Activated naive CD4-positive, alpha-beta T cell treated with Interleukin-2 at 50 U/mL for 16 hours (primary cell): Measurements from ENCODE around the gene WDR81.
"Not testable (repeated sequence)": the region's sequence is repeated elsewhere in the genome, so short reads cannot be mapped to it uniquely, and the experiment has no call there.

Experiments
- DNase-seq: peaks from one replicate; pipeline ENCODE4 v3.0.0-alpha.2; 2020

Gene WDR81

DNA sequence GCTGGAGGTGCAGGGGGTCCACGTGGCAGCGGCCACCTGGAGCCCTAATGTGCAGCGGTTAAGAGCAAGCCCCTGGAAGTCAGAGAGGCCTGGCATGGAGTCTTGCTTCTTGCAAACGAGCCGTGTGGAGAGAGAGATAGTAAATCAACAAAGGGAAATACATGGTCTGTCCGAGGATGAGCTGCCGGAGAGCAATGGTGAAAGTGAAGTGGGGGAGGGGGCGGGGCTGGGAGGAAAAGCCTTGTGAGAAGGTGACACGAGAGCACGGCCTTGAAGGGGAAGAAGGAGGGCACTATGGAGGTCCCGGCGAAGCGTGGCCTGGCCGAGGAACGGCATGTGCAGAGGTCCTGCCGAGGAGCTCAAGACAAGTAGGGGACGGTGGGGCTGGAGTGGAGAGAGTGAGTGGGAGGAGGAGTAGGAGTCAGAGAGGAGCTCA lies 31.3 kb downstream of the WDR81 start:
- no peak for DNase-seq

DNA sequence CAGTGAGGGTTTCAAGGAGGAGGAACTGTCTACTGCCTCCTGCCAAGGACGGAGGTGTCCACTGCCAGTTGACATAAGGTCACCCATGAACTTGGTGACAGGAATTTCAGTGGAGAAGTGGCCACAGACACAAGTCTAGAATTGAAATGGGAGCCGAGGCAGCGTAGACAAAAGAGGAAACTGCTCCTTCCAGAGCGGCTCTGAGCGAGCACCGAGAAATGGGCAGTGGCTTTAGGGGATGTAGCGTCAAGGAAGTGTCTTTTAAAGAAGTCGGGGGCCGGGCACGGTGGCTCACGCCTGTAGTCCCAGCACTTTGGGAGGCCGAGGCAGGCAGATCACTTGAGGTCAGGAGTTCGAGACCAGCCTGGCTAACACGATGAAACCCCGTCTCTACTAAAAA lies 34.3 kb downstream of the WDR81 start:
- DNase-seq: no peak

DNA sequence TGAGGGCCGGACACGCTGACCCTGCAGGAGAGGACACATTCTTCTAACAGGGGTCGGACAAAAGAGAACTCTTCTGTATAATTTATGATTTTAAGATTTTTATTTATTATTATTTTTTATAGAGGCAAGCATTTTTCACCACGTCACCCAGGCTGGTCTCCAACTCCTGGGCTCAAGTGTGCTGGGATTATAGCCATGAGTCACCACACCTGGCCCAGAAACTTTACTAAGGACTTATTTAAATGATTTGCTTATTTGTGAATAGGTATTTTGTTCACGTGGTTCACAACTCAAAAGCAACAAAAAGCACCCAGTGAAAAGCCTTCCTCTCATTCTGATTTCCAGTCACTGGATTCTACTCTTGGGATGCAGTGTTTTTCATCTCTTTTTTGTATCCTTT lies 35.0 kb downstream of the WDR81 start:
- no peak for DNase-seq

DNA sequence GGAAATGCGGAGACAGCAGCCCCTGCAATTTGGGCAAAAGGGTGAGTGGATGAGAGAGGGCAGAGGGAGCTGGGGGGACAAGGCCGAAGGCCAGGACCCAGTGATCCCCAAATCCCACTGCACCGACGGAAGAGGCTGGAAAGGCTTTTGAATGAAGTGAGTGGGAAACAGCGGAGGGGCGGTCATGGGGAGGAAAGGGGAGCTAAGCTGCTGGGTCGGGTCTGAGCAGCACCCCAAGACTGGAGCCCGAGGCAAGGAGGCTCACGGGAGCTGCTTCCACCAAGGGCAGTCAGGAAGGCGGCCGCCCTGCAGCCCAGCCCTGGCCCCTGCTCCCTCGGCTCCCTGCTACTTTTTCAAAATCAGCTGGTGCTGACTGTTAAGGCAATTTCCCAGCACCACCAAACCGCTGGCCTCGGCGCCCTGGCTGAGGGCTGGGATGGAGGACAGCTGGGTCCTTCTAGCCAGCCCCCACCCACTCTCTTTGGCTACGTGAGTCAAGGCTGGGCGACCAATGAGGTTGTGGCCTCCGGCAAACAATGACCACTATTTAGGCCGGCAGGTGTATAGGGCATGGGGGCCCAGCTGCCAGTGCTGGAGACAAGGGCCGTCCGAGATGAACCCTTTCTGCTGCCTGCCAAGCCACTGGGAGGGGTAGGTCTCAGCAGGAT lies 37.9 kb downstream of the WDR81 start:
- no peak for DNase-seq

DNA sequence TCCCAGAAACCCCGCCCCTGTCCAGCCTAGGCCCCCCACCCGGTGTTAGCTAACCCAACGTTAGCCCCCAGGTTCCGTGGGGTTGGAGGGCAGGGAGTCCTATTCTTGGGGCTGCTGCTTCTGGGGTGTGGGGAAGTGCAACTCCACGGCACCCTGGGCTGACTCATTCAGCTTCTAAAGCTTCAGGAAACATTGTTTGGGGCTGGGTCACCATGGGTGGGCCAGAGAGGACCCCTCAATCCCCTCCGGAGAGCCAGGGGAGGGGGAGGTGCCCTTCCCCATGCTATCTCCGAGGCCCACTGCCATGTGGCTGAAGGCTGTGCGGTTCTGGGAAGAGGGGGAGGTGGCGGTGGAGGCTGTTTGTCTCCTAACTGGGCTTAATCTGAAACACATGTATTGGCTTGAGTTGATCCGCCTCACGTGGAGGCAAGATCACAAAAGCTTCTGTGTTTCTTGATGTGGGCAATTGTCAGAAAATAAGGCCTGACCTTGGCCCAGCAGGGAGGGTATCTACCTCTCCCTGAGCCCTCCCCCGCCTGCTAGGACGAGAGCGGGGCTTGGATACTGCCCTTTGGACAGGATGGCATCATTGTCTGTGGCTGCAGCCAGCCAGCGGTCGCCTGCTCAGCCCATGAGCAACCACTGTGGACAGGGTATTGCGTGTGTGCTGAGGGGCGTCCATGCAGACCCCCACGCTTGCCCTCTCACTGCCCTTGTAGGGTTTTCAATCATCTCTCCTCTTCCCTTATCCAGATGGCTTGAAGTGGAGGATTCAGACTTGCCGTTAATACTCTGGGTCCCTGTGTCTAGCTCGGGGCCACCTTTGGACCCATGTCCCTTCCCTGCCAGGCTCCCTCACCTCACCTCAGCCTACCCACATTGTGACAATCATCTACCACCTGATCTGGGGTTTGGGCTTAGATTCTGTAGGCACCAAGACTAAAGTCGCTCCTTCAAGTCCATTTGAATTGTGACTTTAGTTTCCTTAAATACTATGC lies 38.7 kb downstream of the WDR81 start:
- peak; percentile 3 for DNase-seq

DNA sequence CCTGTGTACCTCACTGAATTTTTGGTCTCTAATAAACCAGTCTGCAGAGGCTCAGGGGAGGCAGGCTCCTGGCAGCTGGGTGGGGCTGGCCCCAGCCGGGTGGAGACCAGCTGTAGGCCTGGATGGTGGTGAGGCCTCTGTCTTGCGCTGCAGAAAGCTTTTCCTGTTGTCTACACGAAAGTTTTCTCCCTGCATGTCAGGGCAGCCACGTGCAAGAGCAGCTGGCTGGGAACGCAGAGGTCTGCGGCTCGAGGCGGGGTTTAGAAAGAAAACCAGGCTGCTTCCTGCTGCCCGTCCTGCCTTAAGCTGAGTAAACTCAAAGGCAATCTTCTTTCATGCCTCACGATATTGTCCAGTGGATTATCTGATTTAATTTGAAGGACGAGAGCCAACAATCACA lies 39.8 kb downstream of the WDR81 start:
- peak; percentile 51 for DNase-seq

DNA sequence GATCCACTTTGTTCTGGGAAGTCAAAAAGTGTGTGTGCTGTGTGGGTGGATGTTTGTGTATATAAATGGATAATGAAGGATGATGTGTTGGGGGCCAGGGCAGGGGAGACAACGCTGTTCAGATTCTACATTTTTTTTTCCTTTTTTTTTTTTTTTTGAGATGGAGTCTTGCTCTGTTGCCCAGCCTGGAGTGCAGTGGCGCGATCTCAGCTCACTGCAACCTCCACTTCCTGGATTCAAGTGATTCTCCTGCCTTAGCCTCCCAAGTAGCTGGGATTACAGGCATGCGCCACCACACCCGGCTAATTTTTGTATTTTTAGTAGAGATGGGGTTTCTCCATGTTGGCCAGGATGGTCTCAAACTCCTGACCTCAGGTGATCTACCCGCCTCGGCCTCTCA lies 40.2 kb downstream of the WDR81 start:
- DNase-seq: not testable (repeated sequence)

DNA sequence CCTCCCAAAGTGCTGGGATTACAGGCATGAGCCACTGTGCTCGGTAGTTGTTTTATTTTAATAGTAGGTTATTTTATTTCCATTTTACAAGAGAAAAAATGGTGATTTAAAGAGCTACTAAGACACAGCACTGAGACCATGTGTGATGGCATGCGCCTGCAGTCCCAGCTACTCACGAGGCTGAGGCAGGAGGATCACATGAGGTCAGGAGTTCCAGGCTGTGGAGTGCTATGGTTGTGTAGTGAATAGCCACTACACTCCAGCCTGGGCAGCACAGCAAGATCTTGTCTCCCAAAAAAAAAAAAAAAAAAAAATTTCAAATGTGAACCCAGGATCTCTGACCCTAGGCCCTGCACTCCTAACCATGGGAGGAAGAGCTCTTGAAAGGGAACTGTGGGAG lies 41.1 kb downstream of the WDR81 start:
- no peak for DNase-seq

DNA sequence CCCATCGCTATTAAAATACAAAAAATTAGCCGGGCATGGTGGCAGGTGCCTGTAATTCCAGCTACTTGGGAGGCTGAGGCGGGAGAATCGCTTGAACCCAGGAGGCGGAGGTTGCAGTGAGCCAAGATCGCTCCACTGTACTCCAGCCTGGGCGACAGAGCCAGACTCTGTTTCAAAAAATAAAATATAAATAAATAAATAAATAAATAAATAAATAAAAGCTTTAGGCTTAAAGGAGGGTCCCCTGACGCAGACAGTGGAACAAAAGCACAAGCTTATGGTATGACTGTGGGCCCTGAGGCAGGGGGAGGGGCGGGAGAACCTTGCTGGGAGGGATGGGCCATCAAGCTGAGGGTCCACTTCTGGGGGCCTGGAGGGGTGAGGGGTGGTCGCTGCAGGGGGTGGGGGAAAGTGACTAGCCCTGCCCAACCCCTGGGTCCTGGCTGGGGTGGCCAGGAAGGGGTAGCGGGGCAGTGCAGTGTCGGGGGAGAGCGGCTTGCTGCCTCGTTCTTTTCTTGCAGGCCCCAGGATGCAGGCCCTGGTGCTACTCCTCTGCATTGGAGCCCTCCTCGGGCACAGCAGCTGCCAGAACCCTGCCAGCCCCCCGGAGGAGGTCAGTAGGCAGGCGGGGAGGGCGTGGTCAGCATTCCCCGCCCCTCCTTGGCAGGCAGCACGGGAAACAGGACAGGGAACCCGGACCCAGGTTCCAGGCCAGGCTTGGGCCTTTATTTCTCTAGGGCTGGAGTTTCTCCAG lies 42.1 kb downstream of the WDR81 start:
- DNase-seq: no peak

DNA sequence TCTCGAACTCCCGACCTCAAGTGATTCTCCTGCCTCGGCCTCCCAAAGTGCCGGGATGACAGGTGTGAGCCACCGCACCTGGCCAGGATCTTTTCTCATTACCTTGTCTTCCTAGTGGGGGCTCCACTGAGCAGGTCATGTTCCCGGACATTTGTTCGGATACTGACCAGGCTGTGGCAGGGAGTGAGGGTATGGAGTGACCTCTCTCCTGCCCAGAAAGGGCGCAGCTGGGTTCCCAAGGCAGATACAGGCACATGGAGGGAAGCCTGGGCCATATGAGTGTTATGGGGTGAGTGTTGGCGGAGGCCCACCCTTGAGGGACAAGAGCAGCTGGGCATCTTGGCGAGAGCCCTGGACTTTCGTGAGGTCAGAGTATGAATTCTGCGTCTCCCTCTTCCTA lies 42.9 kb downstream of the WDR81 start:
- no peak for DNase-seq

DNA sequence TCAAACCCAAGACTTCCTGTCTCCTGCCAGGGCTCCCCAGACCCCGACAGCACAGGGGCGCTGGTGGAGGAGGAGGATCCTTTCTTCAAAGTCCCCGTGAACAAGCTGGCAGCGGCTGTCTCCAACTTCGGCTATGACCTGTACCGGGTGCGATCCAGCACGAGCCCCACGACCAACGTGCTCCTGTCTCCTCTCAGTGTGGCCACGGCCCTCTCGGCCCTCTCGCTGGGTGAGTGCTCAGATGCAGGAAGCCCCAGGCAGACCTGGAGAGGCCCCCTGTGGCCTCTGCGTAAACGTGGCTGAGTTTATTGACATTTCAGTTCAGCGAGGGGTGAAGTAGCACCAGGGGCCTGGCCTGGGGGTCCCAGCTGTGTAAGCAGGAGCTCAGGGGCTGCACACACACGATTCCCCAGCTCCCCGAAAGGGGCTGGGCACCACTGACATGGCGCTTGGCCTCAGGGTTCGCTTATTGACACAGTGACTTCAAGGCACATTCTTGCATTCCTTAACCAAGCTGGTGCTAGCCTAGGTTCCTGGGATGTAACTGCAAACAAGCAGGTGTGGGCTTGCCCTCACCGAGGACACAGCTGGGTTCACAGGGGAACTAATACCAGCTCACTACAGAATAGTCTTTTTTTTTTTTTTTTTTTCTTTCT lies 45.4 kb downstream of the WDR81 start:
- DNase-seq: peak; percentile 5

DNA sequence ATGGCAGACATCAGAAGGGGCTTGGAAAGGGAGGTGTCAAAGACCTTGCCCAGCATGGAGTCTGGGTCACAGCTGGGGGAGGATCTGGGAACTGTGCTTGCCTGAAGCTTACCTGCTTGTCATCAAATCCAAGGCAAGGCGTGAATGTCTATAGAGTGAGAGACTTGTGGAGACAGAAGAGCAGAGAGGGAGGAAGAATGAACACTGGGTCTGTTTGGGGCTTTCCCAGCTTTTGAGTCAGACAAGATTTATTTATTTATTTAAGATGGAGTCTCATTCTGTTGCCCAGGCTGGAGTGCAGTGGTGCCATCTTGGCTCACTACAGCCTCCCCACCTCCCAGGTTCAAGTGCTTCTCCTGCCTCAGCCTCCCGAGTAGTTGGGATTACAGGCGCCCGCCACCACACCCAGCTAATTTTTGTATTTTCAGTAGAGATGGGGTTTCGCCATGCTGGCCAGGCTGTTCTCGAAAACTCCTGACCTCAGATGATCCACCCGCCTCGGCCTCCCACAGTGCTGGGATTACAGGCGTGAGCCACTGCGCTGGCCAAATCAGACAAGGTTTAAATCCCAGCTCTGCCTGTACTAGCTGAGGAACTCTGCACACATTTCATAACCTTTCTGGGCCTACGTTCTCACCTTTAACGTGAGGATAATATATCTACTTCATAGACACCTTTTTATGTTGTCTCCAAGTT lies 48.6 kb downstream of the WDR81 start:
- DNase-seq: not testable (repeated sequence)

DNA sequence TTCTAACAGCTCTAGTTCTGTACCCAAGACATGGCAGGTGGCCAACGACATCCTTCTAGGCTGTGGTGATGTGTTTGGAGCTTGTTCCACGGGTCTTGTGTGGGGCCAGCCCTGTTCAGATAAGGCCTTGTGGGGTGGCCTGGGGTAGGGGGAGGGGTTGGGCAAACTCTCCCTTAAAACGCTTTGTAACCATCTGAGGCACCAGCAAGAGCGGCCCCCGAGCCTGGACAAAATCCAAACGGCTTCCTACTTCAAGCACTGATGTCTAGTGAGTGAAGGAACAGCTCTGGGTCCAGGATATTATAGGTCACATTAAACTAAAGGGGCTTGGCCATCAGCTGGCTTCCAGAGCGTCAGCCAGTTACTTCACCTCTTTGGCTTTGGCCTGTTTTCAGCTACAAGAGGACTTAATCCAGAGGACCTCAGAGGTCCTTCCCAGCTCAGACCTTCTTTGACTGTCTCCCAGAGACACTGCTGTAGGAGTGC lies 49.2 kb downstream of the WDR81 start:
- DNase-seq: no peak

DNA sequence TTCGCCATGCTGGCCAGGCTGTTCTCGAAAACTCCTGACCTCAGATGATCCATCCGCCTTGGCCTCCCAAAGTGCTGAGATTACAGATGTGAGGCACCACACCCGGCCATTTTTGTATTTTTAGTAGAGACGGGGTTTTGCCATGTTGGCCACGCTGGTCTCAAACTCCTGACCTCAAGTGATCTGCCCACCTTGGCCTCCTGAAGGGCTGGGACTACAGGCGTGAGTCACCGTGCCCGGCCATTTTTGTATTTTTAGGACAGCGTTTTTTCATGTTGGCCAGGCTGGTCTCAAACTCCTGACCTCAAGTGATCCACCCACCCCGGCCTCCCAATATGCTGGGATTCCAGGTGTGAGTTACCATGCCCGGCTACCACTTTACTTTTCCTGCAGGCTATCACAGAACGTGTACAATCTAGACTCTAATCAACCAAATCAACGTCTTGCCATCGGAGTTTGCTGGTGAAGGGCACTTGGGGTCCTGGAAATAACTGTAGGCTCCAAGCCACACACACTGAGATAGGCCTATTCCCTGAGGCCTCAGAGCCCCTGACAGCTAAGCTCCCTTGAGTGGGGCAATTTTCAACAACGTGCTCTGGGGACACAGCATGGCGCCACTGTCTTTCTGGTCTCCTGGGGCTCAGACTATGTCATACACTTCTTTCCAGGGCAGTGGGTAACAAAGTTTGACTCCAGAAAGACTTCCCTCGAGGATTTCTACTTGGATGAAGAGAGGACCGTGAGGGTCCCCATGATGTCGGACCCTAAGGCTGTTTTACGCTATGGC lies 50.1 kb downstream of the WDR81 start:
- DNase-seq: no peak

DNA sequence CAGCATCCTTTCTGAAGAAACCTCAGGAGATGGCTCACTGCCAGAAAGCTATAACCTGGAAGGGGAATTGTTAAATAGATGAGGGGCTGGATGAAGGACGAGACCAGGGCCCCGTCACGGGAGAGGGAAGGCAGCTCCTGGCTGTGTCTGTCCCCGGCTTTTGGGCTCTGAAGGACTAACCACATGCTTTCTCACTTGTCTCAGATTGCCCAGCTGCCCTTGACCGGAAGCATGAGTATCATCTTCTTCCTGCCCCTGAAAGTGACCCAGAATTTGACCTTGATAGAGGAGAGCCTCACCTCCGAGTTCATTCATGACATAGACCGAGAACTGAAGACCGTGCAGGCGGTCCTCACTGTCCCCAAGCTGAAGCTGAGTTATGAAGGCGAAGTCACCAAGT lies 51.8 kb downstream of the WDR81 start:
- no peak for DNase-seq

DNA sequence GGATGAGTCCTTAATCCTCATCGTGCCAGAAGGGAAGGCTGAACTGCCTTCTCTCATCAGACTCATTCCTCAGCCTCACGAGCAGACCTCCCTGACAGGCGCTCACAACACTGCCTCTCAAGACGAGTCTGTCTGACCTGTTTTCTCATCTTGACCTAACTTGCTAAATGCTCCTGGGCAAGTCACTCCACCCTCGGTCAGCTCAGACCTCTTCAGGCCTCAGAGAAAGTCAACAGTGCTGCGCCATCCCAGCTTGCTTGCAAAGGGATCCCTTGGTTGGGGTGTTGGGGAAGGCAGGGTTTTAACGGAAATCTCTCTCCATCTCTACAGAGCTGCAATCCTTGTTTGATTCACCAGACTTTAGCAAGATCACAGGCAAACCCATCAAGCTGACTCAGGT lies 52.4 kb downstream of the WDR81 start:
- DNase-seq: no peak

DNA sequence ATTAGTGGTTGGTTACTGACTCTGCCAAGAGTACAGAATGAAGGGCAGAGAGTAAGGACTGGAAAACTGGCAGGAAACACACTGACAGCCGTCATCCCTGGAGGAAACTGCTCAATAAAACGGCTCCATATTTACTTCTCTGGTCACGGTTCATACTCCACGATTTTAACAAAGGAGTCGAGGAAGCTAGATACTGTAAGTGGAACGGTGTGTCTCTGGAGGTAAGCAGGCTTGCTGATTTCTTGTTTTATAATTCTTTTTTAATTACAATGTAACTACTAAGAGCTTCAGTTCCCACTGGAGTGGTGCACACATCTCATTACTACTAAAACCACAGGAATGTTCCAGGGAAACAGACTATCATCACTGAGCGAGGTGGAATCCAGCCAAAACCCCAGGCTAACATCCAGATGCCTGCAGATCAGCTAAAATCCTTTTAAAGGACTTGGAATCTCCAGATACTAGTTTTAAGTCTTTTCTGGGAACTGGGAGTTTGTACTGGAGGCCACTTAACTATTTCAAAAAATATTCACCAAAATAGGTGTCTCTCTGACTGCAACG lies 55.1 kb downstream of the WDR81 start:
- DNase-seq: no peak

DNA sequence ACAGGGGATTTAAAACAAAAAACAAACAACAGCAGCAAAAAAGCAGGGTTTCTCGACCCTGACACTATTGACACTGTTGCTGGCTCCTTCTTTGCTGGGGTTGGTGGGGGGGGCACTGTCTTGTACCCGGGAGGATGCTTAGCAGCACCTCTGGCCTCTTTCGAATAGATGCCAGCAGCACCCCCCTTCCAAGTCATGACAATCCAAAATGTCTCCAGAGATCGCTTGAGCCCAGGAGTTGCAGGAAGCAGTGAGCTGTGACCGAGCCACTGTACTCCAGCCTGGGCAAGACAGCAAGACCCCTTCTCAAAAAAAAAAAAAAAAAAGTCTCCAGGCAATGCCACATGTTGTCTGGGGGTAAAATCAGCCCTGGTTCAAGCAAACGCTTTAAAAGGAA lies 57.7 kb downstream of the WDR81 start:
- DNase-seq: no peak

DNA sequence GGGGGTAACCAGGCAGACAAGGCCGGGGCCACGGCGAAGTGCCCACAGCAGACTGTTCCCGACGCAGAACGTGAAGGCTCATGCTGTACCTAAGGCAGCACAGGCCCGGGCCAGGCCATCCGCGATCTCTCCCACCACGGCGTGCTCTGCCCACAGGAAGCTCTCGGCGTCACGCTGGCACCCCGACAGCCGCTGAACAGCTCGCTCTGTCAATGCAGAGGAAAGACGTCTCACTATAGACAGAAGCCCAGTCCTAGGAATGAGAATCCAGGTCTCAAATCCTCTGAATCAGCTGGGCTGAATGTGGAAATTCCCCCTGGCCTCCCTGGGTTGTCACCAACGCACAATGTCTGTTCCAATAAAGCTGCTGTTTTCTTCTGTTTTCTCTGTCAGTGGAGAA lies 58.8 kb downstream of the WDR81 start:
- no peak for DNase-seq

DNA sequence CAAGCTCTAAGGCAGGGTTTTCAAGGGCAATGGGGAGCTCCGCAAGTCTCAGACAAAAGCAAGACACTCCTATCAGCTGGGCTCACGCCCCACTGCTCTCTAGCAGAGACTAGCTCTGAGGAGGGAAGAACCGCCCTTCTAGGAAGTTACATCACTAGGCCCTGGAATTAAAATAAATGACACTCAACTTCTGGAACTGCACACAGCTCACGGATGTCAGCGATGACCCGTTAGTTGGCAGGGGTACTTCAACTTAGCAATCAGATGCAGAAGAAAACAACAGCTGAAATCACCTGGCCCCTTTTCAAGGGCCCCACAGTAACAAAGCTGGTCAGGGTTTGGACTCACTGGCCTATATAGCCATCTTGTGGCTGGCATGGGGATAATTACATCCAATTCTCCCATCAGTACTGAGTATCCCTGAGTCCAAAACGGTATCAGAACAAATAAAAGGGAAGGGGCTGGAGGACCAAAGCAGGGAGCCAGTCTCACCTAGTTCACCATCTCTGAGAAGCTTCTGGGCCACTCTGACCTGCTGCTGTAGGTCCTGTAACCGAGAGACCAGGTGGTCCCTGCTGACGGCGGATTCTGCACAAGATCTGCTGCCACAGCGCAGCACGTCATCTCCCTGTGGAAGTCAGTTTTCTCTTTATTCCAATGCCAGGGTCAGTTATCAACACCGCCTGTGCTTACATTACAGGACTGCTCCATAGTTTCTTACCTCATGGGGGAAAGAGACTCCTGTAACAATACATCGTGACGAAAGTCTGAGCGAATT lies 59.5 kb downstream of the WDR81 start:
- no peak for DNase-seq
